Testis (tissue), 2 donors: ENCODE results near the gene C3AR1.

Experiments
- POLR2A ChIP-seq: fragments of 450-650 bp; IDR thresholded peaks from one replicate; pipeline ENCODE4 v1.6.1; 2017; ENCODE audit warnings: antibody characterized with exemption, mild to moderate bottlenecking, moderate library complexity
- TF ChIP-seq, protein P1 (sequence below), 3 experiments: fragments of 450-650 bp in 2 of 3; fragments of 200-600 bp in 1 of 3; sonication (generic) in 1 of 3; IDR thresholded peaks; one replicate each; pipeline ENCODE4 v1.5.1; 2016 to 2019; ENCODE audit warnings: antibody characterized with exemption in 3 of 3, mild to moderate bottlenecking in 2 of 3, moderate library complexity in 1 of 3

DNA sequence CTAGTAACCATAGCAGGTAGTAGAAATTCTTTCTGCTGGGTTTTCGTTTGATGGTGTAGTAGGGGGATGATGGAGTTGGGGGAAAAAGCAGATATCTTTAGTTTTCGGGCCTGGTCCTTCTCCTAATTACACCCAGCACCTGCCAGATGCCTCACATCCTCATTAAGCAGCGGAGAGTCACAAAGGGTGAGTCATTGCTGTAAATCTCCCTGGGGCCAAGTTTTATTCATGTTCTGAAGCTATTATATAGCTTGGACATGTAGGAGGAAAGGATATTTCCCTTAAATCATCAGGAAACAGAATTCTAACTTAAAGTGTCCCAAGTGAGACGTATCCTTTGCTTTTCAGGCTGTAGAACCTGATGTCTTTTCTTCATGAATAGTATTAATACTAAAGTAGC, 11.0 kb upstream of the C3AR1 start:
- TF ChIP-seq, protein P1, sequence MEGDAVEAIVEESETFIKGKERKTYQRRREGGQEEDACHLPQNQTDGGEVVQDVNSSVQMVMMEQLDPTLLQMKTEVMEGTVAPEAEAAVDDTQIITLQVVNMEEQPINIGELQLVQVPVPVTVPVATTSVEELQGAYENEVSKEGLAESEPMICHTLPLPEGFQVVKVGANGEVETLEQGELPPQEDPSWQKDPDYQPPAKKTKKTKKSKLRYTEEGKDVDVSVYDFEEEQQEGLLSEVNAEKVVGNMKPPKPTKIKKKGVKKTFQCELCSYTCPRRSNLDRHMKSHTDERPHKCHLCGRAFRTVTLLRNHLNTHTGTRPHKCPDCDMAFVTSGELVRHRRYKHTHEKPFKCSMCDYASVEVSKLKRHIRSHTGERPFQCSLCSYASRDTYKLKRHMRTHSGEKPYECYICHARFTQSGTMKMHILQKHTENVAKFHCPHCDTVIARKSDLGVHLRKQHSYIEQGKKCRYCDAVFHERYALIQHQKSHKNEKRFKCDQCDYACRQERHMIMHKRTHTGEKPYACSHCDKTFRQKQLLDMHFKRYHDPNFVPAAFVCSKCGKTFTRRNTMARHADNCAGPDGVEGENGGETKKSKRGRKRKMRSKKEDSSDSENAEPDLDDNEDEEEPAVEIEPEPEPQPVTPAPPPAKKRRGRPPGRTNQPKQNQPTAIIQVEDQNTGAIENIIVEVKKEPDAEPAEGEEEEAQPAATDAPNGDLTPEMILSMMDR (IDR thresholded peaks at IDR 0.05), result no peak
- no peak for TF ChIP-seq POLR2A
